NB4 (cell line): ENCODE measurements around the gene SLX9.

Experiments
- DNase-seq: peaks from one replicate; pipeline ENCODE4 v3.0.0; 2010; ENCODE audit warnings: low read depth
- H3K4me3 ChIP-seq: one replicate; pipeline ENCODE4 v1.5.1; 2011; ENCODE audit warnings: mild to moderate bottlenecking, low read depth, low read length, moderate library complexity
- MYC ChIP-seq: IDR thresholded peaks from 2 replicates; pipeline ENCODE4 v1.6.1; 2011; ENCODE audit warnings: low read depth, low read length
- POLR2A ChIP-seq: IDR thresholded peaks from 2 replicates; pipeline ENCODE4 v1.6.1; 2011; ENCODE audit warnings: mild to moderate bottlenecking; ENCODE audit not compliant: insufficient read length; ENCODE audit errors: extremely low read depth
- TF ChIP-seq, protein P1 (sequence below): IDR thresholded peaks from one replicate; pipeline ENCODE4 v1.5.1; 2012; ENCODE audit warnings: low read depth, low read length
- TF ChIP-seq, protein P2 (sequence below): IDR thresholded peaks from 2 replicates; pipeline ENCODE4 v1.6.1; 2011; ENCODE audit warnings: low read depth, low read length

SLX9 gene

DNA sequence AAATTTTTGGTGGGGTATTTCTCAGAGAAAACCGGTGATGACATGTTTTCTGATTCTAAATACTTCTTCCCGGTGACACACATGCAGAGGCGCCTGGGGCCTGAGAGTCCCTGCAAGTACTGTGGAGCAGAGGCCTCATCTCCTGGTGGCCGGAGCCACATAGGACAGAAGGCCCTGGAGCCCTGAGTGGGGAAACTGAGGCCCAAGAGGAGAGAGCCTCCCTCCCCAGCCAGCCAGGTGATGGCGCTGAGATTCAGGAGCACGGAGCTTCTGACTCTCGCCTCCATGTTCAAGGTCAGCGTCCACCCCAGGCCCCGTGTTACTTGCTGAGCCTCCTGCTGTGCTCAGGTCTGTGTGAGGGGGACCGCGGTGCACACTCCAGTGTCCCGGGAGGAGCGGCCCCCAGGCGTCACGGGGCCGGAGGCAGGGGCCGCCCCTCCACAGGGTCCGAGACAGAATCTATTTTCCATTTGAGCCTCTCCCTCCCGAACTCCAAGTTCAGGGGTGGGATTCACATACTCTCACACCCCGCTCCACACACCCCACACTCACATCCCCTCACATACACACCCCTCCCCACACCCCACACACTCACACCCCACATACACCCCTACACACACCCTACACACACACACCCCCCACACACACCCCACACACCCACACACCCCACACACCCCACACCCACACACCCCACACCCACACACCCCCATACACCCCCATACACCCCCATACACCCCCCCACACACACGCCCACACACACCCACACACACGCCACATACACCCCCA lies 43.8 kb downstream of the SLX9 start:
- TF ChIP-seq MYC, result no peak
- TF ChIP-seq POLR2A, result no peak
- TF ChIP-seq, protein P1, sequence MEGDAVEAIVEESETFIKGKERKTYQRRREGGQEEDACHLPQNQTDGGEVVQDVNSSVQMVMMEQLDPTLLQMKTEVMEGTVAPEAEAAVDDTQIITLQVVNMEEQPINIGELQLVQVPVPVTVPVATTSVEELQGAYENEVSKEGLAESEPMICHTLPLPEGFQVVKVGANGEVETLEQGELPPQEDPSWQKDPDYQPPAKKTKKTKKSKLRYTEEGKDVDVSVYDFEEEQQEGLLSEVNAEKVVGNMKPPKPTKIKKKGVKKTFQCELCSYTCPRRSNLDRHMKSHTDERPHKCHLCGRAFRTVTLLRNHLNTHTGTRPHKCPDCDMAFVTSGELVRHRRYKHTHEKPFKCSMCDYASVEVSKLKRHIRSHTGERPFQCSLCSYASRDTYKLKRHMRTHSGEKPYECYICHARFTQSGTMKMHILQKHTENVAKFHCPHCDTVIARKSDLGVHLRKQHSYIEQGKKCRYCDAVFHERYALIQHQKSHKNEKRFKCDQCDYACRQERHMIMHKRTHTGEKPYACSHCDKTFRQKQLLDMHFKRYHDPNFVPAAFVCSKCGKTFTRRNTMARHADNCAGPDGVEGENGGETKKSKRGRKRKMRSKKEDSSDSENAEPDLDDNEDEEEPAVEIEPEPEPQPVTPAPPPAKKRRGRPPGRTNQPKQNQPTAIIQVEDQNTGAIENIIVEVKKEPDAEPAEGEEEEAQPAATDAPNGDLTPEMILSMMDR, result no peak
- DNase-seq, result no peak
- no peak overlapping the region for H3K4me3 ChIP-seq

DNA sequence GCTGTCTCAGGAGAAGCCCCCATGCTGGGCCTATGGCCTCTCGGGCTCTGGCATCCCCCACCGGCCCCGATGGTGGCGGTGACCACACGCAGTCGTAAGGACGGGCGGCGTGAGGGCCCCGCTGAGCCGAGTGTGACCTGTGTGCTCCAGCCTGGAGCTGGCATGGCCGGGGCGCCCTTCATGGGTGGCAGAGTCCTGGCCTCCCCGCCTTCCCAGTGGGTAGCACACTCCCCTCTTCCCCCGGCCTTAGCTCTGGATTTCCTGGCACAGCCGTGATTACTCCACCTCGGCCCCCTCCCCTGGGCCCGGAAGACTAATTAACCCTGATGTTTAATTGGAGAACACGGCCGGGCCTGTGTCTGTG lies 44.6 kb downstream of the SLX9 start:
- no peak for DNase-seq
- TF ChIP-seq, protein P2, sequence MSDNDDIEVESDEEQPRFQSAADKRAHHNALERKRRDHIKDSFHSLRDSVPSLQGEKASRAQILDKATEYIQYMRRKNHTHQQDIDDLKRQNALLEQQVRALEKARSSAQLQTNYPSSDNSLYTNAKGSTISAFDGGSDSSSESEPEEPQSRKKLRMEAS, result no peak
- no peak for TF ChIP-seq POLR2A
- TF ChIP-seq MYC, result no peak
- TF ChIP-seq, protein P1, result no peak
- H3K4me3 ChIP-seq, result no peak overlapping the region

DNA sequence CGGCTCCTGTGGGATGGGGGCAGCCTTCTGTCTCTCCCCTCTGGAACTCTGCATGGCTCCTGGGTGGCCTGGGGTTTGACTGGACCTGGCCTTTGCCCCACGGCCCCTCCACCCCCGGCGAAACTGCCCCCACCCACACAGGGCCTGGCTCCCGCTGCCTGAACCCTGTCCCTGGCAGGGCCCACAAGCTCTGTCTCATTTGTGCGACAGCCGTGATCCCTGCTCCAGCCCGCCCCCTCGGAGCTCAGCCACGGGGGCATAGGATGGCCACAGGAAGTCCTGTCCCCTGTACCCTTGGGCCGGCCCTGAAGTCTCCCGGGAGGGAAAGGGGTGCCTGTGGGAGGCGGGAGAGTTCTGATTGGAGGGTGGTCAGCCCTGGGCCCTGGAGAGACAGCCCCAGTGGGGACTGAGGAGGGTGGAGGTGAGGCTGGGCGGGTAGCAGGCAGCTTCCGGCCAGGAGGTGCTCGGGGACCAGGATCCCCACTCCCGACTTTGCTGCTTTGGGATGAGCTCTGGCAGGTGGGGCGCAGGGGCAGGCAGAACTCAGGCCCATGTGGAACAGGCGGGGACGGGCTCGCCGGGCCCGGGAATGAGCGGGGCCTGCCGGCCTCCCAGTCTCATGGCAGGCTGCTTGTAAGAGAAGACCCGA lies 45.1 kb downstream of the SLX9 start:
- TF ChIP-seq MYC (no peak), POLR2A (no peak)
- TF ChIP-seq, protein P2, result no peak
- TF ChIP-seq, protein P1, result no peak
- no peak for DNase-seq
- no peak overlapping the region for H3K4me3 ChIP-seq

DNA sequence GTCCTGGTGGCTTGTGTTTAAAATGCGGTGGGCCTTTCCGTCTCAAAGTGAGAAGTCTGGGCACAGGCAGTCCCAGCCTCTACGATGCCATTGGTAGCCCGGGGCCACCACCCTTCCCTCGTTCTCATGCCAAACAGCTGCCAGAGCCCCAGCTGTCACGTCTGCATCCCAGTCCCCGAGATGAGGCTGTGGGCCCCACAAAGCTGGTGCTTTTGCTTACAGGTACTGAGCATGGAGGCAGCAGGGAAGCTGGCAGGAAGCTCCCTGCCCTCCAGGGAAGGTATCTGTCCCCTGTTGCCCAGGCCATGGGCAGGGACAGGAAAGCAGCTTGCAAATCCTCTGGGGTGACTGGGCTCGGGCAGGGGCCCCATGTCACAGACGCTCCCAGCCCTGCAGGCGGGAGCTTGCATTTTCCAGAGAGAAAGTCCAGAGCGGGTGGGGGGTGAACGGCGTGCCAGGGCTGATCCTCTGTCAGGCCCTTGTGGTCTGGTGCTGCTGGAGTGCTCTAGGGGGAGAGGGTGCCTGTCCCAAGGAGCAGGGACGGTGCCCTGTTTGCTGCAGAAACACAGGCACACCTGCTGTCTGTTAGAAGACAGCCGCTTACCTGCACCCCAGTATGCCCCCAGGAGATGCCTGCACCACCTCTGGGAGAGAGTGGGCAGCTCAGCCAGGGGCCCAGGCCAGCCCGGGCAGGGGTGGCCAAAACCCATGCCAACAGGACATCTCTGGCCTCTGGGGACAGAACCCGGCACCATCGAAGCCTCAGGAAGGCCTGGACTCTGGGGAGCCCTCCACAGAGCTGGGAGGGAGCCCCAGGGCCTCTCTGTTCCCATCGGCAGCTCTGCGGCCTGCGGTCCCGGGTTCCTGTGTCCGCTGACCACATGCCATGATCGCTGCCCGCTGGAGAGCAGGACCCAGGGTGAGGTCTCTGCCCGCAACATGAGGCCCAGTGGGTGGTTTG lies 45.9 kb downstream of the SLX9 start:
- no peak for DNase-seq
- H3K4me3 ChIP-seq, result no peak overlapping the region
- TF ChIP-seq, protein P2, result no peak
- TF ChIP-seq, protein P1, result no peak
- TF ChIP-seq MYC, result no peak
- no peak for TF ChIP-seq POLR2A

DNA sequence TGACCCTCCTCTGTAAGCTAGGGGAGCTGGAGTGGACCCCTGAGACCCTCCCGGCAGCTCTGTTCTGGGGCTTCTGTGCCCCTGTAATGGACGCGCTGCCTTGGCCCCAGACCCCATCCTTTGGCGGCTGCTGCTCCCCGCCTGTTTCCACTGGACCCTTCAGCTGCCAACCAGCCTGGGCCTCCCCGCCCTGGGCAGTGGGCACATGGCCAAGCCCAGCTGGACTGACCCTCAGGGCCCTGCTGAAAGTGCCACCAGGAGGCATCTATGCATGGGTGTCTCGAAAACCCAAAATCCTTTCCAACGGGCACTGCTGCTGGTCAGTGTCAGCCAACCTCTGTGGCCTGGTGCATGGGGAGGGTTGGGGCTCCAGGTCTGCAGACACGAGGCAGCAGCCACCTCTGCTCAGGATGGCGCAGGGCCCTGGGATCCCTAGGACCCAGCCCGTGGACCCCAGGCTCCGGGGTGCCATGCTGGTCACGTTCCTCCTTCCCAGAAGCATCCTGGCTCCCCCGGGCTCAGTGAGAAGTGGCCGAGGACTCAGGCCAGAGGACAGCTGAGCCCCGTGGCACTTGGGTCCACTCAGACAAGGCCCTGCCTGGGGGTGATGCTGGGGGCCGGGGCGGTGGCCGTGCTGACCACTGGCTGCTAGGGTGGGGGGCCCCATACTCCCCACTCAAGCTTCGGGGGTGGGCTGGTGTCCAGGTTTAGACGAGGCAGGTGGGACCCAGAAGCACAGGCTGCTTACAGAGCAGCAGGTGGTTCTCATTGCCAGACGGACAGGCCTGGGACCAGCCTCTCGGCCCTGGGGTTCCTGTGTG lies 46.9 kb downstream of the SLX9 start:
- TF ChIP-seq, protein P2, result no peak
- TF ChIP-seq, protein P1, result no peak
- no peak for TF ChIP-seq MYC
- TF ChIP-seq POLR2A, result no peak

More for the DNA sequence above, 46.9 kb downstream of the SLX9 start:
- DNase-seq, result no peak
- H3K4me3 ChIP-seq, result no peak overlapping the region
